ENCODE measurements around the gene MYO9A.

The MYO9A gene

GRCh38 chr15:71782422-71783165 is 335.4 kb downstream of the MYO9A start:
- no peak for DNase-seq (ENCODE audit: low read depth)

- no peak for DNase-seq (ENCODE audit: low read depth)
Measured at GRCh38 chr15:71781965-71782265, 336.0 kb downstream of the MYO9A start.

- DNase-seq (ENCODE audit: low read depth): no peak
Measured at GRCh38 chr15:71781179-71781964, 336.6 kb downstream of the MYO9A start.

GRCh38 chr15:71780115-71780976 is 337.6 kb downstream of the MYO9A start:
- DNase-seq (ENCODE audit: low read depth): no peak

GRCh38 chr15:71779073-71779797 is 338.7 kb downstream of the MYO9A start:
- no peak for DNase-seq (ENCODE audit: low read depth)

- DNase-seq (ENCODE audit: low read depth): no peak
Measured at GRCh38 chr15:71777216-71777943, 340.6 kb downstream of the MYO9A start.

GRCh38 chr15:71776304-71776703 is 341.6 kb downstream of the MYO9A start:
- no peak for DNase-seq (ENCODE audit: low read depth)

GRCh38 chr15:71775856-71776255 is 342.1 kb downstream of the MYO9A start:
- DNase-seq (ENCODE audit: low read depth): no peak

- no peak for DNase-seq (ENCODE audit: low read depth)
Measured at GRCh38 chr15:71773206-71773859, 344.6 kb downstream of the MYO9A start.
